ENCODE results near the gene RPTOR. TPM values are rescaled to one million over a fixed set of nuclear protein-coding genes. Genes with fewer than 3 reads are reported as not detected.
A peak's percentile ranks its signal among the peaks of the same experiment; 100 is the strongest.

Gene RPTOR
- total RNA-seq, 1 donor from 2014 or later = 65.9 TPM

DNA sequence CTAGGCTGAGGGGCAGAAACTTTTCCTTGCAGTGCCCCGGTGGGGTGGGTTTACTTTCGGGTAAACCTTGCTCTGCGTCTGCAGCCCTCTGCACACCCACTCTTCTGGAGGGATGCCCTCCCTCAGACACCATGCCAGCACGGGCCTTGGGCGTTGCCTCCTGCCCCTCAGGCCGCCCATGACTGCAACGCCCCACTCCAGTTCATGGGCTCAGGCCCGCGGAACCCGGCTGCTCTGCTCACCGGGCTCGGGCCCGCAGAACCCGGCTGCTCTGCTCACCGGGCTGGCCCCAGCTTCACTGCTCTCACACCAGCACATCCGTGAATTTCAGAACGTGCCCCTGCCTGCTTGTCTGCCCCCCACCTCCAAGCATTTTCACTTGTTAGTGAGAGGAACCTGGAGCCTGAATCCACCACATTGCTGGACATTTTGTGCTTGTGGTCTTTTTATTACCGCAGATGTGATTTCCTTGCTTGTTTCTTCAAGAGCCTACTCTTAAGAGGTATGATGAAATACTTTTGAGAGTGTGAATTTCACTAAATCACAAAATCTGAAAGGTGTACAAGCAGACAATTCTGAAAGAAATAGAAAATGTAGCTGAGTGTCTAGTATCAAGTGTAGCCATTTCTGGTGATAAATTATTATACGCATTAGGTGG is 130.9 kb downstream of the RPTOR start:
- H3K9me3 Mint-ChIP-seq = no peaks in the 10 kb centered on the region
- no peaks in the 10 kb centered on the region for H3K27me3 Mint-ChIP-seq
- H3K4me1 Mint-ChIP-seq = peaks cover 34% of the 10 kb centered on the region
- H3K27ac Mint-ChIP-seq = no peak overlapping the region
- intact Hi-C loops (cut with micrococcal nuclease) = no loop called here
- H3K4me3 Mint-ChIP-seq = no peak overlapping the region
- ChIA-PET POLR2A (no interaction called here), CTCF (no interaction called here)
- DNase-seq = no peak
- no peak for ATAC-seq (ENCODE audit: low read depth)
- H3K36me3 Mint-ChIP-seq (ENCODE audit: low read depth) = no peaks in the 10 kb centered on the region
- TF ChIP-seq, protein P1, sequence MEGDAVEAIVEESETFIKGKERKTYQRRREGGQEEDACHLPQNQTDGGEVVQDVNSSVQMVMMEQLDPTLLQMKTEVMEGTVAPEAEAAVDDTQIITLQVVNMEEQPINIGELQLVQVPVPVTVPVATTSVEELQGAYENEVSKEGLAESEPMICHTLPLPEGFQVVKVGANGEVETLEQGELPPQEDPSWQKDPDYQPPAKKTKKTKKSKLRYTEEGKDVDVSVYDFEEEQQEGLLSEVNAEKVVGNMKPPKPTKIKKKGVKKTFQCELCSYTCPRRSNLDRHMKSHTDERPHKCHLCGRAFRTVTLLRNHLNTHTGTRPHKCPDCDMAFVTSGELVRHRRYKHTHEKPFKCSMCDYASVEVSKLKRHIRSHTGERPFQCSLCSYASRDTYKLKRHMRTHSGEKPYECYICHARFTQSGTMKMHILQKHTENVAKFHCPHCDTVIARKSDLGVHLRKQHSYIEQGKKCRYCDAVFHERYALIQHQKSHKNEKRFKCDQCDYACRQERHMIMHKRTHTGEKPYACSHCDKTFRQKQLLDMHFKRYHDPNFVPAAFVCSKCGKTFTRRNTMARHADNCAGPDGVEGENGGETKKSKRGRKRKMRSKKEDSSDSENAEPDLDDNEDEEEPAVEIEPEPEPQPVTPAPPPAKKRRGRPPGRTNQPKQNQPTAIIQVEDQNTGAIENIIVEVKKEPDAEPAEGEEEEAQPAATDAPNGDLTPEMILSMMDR (IDR thresholded peaks at IDR 0.05) = no peak

DNA sequence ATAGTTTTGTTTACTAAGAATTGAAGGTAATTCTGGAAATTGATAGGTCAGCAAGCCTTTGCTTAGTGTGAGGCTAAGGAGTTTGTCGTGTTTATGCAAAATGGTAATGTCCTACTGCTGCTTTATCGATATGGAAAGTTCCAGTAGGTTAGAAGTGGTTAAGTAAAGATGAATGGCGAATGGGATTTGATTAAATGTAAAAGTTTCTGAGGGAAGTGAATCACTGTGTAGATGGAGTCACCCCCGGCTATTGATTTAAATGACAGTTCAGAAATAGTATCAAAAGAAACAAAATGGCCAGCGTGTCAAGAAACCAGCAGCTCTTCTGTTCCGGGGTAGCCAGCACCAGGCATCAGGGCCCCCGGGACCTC is 131.4 kb downstream of the RPTOR start:
- TF ChIP-seq, protein P1 (IDR thresholded peaks at IDR 0.05) = no peak
- Mint-ChIP-seq H3K27me3 (no peaks in the 10 kb centered on the region), H3K27ac (no peak overlapping the region), H3K4me1 (peaks cover 32% of the 10 kb centered on the region), H3K4me3 (no peak overlapping the region), H3K36me3 (ENCODE audit: low read depth) (no peaks in the 10 kb centered on the region), H3K9me3 (no peaks in the 10 kb centered on the region)
- ChIA-PET POLR2A (no interaction called here), CTCF (no interaction called here)
- ATAC-seq (ENCODE audit: low read depth) = no peak
- intact Hi-C loops (cut with micrococcal nuclease) = no loop called here
- no peak for DNase-seq

DNA sequence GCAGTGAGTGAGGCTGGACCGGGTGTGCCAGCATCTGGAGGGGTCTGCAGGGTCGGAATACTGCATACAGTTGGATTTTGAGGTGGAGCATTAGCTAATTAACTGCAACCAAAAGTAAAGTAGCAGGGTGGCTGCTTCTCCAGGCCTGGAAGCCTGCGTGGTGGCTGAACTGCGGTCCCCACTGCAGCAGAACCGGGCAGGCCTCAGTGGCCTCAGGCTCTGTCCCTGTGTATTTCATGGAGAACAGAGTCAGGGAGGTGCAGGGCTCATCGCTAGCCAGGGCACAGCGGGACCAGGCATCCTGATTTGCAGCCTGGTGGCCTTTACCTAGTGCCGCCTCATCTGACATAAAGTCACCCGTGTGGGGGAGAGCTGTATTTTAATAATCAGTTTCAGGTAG is 131.9 kb downstream of the RPTOR start:
- peaks cover 31% of the 10 kb centered on the region for H3K4me1 Mint-ChIP-seq
- no peak for DNase-seq
- TF ChIP-seq, protein P1 (IDR thresholded peaks at IDR 0.05) = no peak
- intact Hi-C loops (cut with micrococcal nuclease) = no loop called here
- no peaks in the 10 kb centered on the region for H3K27me3 Mint-ChIP-seq
- no peak overlapping the region for H3K4me3 Mint-ChIP-seq
- CTCF ChIA-PET = no interaction called here
- POLR2A ChIA-PET = no interaction called here
- H3K9me3 Mint-ChIP-seq = no peaks in the 10 kb centered on the region
- no peaks in the 10 kb centered on the region for H3K36me3 Mint-ChIP-seq (ENCODE audit: low read depth)
- no peak for ATAC-seq (ENCODE audit: low read depth)
- no peak overlapping the region for H3K27ac Mint-ChIP-seq

DNA sequence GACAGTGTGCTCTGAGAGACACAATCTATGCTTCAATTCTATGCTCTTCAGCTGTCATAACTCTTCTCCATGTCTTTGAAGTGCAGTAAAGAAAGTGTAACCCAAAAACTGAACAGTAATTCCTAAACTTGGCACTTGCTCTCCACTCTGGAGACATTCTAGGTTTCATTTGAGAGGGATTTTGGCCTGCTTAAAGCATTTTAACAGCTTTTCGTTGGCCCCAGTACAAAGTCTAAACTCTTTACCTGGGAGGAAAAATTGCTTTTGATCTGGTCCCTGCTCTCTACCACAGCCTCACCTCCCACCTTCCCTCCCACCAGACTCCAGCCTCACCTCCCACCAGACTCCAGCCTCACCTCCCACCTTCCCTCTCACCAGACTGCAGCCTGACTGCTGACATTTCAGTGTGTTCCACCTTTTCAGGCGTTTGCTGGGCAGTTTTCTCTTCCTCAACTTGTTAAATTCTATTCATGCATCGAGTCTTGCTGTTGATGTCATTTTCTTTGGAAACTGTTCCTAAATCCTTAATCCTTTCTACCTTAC is 132.6 kb downstream of the RPTOR start:
- Mint-ChIP-seq H3K36me3 (ENCODE audit: low read depth) (no peaks in the 10 kb centered on the region), H3K4me1 (peaks cover 31% of the 10 kb centered on the region), H3K27me3 (no peaks in the 10 kb centered on the region), H3K9me3 (no peaks in the 10 kb centered on the region), H3K27ac (no peak overlapping the region), H3K4me3 (no peak overlapping the region)
- DNase-seq (no peak), ATAC-seq (ENCODE audit: low read depth) (no peak)
- CTCF ChIA-PET = no interaction called here
- TF ChIP-seq, protein P1 (IDR thresholded peaks at IDR 0.05) = no peak
- intact Hi-C loops (cut with micrococcal nuclease) = no loop called here
- POLR2A ChIA-PET = no interaction called here

DNA sequence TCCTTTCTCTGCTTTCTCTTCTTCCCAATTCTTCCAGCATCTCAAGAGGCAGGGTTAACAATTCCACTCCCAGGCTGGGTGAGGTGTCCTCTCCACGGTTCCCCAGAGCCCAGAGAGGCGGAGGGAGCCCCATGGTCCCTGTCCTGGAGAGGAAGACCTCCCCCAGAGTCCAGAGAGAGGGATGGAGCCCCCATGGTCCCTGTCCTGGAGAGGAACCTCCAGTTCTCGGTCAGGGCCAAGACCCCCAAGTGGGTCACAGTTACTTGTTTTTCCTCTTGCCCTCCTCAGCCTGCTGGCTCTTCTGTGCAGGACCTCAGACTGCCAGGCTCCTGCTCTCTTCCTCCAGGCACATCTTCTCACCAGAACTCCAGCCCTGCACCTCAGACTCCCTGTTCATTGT is 135.2 kb downstream of the RPTOR start:
- TF ChIP-seq, protein P1 (IDR thresholded peaks at IDR 0.05) = no peak
- ATAC-seq (ENCODE audit: low read depth) (no peak), DNase-seq (no peak)
- Mint-ChIP-seq H3K27me3 (no peaks in the 10 kb centered on the region), H3K4me3 (no peak overlapping the region), H3K9me3 (no peaks in the 10 kb centered on the region), H3K36me3 (ENCODE audit: low read depth) (peaks cover 11% of the 10 kb centered on the region), H3K4me1 (peaks cover 18% of the 10 kb centered on the region), H3K27ac (peak overlapping the region; percentile 6)
- CTCF ChIA-PET = no interaction called here
- POLR2A ChIA-PET = no interaction called here
- intact Hi-C loops (cut with micrococcal nuclease) = no loop called here
